Tibial artery (tissue), 4 donors: ENCODE measurements around the gene NSRP1.
"Not testable (repeated sequence)": the region's sequence is repeated elsewhere in the genome, so short reads cannot be mapped to it uniquely, and the experiment has no call there.

ENCODE experiments used
- DNase-seq, 2 donors: peaks; one replicate each; pipeline ENCODE4 v3.0.0-alpha.2; 2019
- H3K27ac ChIP-seq, 2 donors: fragments of 200-600 bp; sonication (generic) in 1 of 2; 1 replicate in 1 of 2; 2 replicates in 1 of 2; pipeline ENCODE4 v1.5.1; 2018 to 2019; ENCODE audit warnings: mild to moderate bottlenecking in 1 of 2
- H3K27me3 ChIP-seq, 2 donors: fragments of 200-600 bp; sonication (generic) in 1 of 2; one replicate each; pipeline versions ENCODE4 v1.5.1 to v1.6.0; 2016 to 2019
- H3K36me3 ChIP-seq, 3 donors: fragments of 200-600 bp; sonication (generic) in 2 of 3; one replicate each; pipeline ENCODE4 v1.5.1; 2016 to 2019; ENCODE audit warnings: mild to moderate bottlenecking in 2 of 3
- H3K4me1 ChIP-seq, 4 donors: fragments of 200-600 bp; sonication (generic) in 2 of 4; 1 replicate in 3 of 4; 2 replicates in 1 of 4; pipeline ENCODE4 v1.5.1; 2016 to 2019
- H3K4me3 ChIP-seq, 2 donors: fragments of 200-600 bp; sonication (generic) in 1 of 2; 1 replicate in 1 of 2; 2 replicates in 1 of 2; pipeline ENCODE4 v1.5.1; 2018 to 2019; ENCODE audit warnings: mild to moderate bottlenecking in 2 of 2
- H3K9me3 ChIP-seq, 3 donors: fragments of 200-600 bp; sonication (generic) in 1 of 3; one replicate each; pipeline ENCODE4 v1.5.1; 2016 to 2019
- intact Hi-C: fragments of 100-400 bp; cut with DNase I; formaldehyde crosslinking; loops from one replicate; pipeline ENCODE4 v1.15.0; 2023; ENCODE audit warnings: low total_unique reads
- TF ChIP-seq, protein P1 (sequence below), 2 experiments: fragments of 200-600 bp in 1 of 2; fragments of 450-650 bp in 1 of 2; IDR thresholded peaks; one replicate each; pipeline ENCODE4 v1.5.1; 2017 to 2019; ENCODE audit warnings: antibody characterized with exemption in 2 of 2, mild to moderate bottlenecking in 1 of 2, moderate library complexity in 1 of 2

Gene NSRP1

DNA sequence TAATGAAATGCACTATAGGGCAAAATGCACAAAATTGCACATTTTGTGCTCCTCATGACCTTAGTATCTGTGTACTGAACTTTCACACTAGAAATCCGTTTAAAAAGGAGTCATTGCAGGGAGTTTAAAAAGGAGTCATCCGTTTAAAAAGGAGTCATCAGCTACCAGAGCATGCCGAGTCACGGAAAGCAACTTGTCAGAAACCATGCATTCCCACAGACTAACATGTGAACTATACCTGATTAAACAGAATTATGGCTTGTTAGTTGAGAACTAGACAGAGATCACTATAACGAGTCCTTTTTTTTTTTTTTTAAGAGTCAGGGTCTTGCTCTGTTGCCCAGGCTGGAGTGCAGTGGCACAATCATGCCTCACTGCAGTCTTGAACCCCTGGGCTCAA, 83.0 kb downstream of the NSRP1 start:
- no peaks in the 10 kb centered on the region for H3K36me3 ChIP-seq
- TF ChIP-seq, protein P1, sequence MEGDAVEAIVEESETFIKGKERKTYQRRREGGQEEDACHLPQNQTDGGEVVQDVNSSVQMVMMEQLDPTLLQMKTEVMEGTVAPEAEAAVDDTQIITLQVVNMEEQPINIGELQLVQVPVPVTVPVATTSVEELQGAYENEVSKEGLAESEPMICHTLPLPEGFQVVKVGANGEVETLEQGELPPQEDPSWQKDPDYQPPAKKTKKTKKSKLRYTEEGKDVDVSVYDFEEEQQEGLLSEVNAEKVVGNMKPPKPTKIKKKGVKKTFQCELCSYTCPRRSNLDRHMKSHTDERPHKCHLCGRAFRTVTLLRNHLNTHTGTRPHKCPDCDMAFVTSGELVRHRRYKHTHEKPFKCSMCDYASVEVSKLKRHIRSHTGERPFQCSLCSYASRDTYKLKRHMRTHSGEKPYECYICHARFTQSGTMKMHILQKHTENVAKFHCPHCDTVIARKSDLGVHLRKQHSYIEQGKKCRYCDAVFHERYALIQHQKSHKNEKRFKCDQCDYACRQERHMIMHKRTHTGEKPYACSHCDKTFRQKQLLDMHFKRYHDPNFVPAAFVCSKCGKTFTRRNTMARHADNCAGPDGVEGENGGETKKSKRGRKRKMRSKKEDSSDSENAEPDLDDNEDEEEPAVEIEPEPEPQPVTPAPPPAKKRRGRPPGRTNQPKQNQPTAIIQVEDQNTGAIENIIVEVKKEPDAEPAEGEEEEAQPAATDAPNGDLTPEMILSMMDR (IDR thresholded peaks at IDR 0.05), result no peak
- H3K27me3 ChIP-seq, result peaks cover 0 to 3% of the 10 kb centered on the region in 2 donors
- intact Hi-C loops, result no loop called here
- H3K9me3 ChIP-seq, result no peaks in the 10 kb centered on the region
- no peaks in the 10 kb centered on the region for H3K4me1 ChIP-seq
- H3K4me3 ChIP-seq, result no peak overlapping the region
- H3K27ac ChIP-seq, result no peak overlapping the region
- no peak for DNase-seq

DNA sequence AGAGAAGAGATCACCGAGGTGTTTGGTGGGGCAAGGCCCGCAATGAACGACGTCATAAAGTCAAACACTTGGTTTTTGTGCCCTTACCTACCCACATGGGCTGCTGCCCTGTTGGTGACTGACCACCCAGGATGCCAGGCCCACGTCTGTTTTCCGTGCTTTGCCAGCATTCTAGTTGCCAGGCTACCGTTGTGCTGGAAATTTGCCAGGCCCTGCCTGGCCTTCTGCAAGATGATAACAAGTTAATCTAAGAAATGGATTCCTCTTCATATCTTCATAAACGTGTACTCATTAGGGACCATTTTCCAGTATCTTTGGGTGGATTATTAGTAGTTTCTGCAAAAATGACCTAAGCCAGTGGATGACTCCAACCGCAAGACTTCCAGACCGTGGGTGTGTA, 83.5 kb downstream of the NSRP1 start:
- Histone ChIP-seq H3K27me3 (peaks cover 0 to 3% of the 10 kb centered on the region in 2 donors), H3K4me1 (no peaks in the 10 kb centered on the region), H3K4me3 (no peak overlapping the region), H3K27ac (no peak overlapping the region), H3K36me3 (no peaks in the 10 kb centered on the region), H3K9me3 (no peaks in the 10 kb centered on the region)
- intact Hi-C loops, result no loop called here
- DNase-seq, result no peak
- TF ChIP-seq, protein P1 (IDR thresholded peaks at IDR 0.05), result no peak

DNA sequence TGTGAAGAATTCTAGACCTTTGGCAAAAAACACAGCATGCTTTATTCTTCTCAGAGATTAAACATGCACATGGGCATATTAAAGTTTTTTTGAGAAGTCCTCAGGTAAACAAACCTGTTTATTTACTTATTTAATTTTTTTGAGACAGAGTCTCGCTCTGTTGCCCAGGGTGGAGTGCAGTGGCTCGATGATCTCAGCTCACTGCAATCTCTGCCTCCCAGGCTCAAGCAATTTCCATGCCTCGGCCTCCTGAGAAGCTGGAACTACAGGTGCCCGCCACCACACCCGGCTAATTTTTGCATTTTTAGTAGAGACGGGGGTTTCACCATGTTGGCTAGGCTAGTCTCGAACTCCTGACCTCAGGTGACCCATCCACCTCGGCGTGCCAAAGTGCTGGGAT, 84.0 kb downstream of the NSRP1 start:
- DNase-seq, H3K36me3 ChIP-seq, H3K9me3 ChIP-seq, H3K27me3 ChIP-seq, intact Hi-C loops, H3K4me1 ChIP-seq, H3K27ac ChIP-seq, H3K4me3 ChIP-seq: not testable (repeated sequence)

DNA sequence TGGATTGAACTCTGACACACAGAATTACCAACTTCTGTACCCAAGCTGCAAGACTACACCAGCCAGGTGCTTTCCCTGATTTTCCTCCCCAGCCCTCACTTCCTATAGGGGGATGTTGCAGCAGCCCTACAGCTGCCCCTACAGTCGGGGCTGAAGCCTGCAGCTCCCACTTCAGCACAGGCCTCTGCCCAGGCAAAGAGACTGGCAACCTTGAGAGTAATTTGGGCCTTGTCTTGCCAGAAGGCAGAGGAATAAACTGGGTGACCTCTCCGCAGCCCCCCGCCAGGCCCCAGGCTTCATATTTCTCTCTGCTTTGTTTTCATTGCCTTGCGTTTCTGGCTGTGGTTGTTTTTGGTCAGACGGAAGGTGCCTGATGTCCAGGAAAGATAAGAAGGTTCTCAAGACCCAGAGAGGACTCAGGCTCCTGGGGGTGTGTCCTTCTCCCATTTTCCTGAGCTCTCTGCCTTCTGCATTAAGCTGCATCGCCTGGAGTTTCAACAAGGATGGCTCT, 86.9 kb downstream of the NSRP1 start:
- H3K27me3 ChIP-seq, result peaks cover 0 to 5% of the 10 kb centered on the region in 2 donors
- H3K4me1 ChIP-seq, result no peaks in the 10 kb centered on the region
- no peak overlapping the region for H3K27ac ChIP-seq
- no peak overlapping the region for H3K4me3 ChIP-seq
- H3K9me3 ChIP-seq, result no peaks in the 10 kb centered on the region
- no peaks in the 10 kb centered on the region for H3K36me3 ChIP-seq
- intact Hi-C loops, result no loop called here
- no peak for DNase-seq
- TF ChIP-seq, protein P1 (IDR thresholded peaks at IDR 0.05), result no peak

DNA sequence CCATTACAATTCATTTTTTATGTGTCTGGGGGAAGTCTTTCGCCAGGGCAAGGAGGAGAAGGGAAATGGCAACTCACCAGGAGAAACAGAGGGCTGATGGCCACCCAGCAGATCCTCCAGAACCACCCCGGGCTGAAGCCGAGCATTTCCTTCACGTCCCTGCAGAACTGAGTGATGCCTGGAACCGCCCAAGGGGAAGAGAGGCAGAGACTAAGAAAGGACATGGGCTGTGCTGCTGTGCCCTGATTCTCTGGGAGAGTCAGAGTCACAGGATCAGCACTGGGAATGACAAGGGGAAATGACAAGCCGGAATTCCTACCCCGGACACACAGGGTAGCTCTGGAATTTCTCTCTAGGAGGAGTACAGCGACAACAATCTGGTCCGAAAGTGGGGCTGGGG, 91.0 kb downstream of the NSRP1 start:
- intact Hi-C loops, result no loop called here
- TF ChIP-seq, protein P1 (IDR thresholded peaks at IDR 0.05), result no peak

DNA sequence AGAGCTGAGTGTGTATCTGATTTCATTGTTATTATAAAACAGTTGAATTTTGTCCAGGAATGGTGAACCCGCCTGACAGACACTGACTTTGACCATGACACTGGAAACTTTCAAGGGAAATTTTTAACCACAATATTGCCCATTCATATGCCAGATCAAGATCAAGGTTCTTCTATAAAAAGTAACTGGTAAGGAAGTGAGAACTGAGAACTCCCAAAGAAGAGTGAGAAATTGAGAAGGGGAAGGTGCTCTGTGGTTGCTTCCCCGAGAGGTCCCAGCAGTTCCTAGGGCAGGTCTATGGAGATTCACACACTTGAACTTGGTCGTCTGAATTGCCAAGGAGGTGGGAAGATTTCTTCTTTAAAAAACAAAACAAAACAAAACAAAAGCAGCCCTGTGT, 91.6 kb downstream of the NSRP1 start:
- H3K4me1 ChIP-seq, result no peaks in the 10 kb centered on the region
- no peak overlapping the region for H3K4me3 ChIP-seq
- no peak overlapping the region for H3K27ac ChIP-seq
- peaks cover 0 to 2% of the 10 kb centered on the region in 2 donors for H3K27me3 ChIP-seq
- no peaks in the 10 kb centered on the region for H3K9me3 ChIP-seq
- no peaks in the 10 kb centered on the region for H3K36me3 ChIP-seq
- TF ChIP-seq, protein P1 (IDR thresholded peaks at IDR 0.05), result no peak
- DNase-seq, result no peak
- intact Hi-C loops, result no loop called here

More for the DNA sequence above, 91.0 kb downstream of the NSRP1 start:
- Histone ChIP-seq H3K4me3 (no peak overlapping the region), H3K27ac (no peak overlapping the region), H3K9me3 (no peaks in the 10 kb centered on the region), H3K4me1 (no peaks in the 10 kb centered on the region), H3K27me3 (peaks cover 0 to 2% of the 10 kb centered on the region in 2 donors), H3K36me3 (no peaks in the 10 kb centered on the region)
- DNase-seq, result no peak
